ENCODE results near the gene SHC3. TPM values are rescaled to one million over a fixed set of nuclear protein-coding genes. Genes with fewer than 3 reads are reported as not detected.

SHC3 gene
- total and polyA plus RNA-seq, 12 donors = 5.6 to 56.7 (median 20.9) TPM

DNA sequence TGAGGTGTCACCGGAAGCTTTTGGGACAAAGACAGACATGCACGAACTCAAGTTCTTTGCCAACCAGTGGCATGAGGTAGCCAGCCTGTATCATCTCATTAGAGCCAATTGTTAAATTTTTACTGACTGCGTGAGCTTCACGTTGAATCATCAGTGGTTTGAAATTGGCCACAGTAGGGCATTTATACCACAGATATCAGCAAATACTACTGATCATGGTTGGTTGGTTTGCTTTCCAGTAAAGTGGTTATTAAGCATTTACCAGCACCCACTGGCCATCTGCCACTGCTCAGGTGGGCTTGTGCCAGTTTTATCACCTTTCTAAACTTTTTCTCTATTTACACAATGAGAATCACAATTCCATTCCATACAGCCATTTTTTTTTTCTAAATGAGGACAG, 28.4 kb upstream of the SHC3 start:
- Histone ChIP-seq H3K36me3 (replicated peaks in 1 of 2) (no peaks in the 10 kb centered on the region), H3K27me3 (no peaks in the 10 kb centered on the region), H3K4me3 (no peak overlapping the region), H3K27ac (no peak overlapping the region), H3K4me1 (replicated peaks in 1 of 2) (no peaks in the 10 kb centered on the region), H3K9me3 (replicated peaks in 1 of 3) (no peaks in the 10 kb centered on the region)
- 87 to 94% (median 93%) methylated on average over 4 of the region's 4 CpGs for WGBS, 4 donors
- intact Hi-C loops (cut with DNase I) = no loop called here
- TF ChIP-seq, protein P1, sequence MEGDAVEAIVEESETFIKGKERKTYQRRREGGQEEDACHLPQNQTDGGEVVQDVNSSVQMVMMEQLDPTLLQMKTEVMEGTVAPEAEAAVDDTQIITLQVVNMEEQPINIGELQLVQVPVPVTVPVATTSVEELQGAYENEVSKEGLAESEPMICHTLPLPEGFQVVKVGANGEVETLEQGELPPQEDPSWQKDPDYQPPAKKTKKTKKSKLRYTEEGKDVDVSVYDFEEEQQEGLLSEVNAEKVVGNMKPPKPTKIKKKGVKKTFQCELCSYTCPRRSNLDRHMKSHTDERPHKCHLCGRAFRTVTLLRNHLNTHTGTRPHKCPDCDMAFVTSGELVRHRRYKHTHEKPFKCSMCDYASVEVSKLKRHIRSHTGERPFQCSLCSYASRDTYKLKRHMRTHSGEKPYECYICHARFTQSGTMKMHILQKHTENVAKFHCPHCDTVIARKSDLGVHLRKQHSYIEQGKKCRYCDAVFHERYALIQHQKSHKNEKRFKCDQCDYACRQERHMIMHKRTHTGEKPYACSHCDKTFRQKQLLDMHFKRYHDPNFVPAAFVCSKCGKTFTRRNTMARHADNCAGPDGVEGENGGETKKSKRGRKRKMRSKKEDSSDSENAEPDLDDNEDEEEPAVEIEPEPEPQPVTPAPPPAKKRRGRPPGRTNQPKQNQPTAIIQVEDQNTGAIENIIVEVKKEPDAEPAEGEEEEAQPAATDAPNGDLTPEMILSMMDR (IDR thresholded peaks at IDR 0.05) = no peak
- no peak for TF ChIP-seq POLR2A (IDR thresholded peaks at IDR 0.05)
- DNase-seq = no peak

DNA sequence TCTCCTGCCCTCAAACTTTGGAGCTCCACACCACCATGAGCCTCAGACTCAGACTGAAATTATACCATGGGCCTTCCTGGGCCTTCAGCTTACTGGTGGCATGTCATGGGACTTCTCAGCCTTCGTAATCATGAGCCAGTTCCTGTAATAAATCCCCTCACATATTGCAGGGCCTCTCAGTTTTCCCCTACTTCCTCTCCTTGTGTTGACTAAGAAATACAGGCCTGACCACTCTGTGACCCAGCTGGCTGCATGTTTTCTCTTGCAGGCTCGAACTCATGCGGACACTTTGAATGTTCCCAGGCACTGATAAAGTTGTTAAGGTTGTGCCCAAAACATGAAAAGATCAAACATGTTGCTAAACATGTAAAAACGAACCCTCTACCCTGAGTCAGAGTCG, 26.2 kb upstream of the SHC3 start:
- no peaks in the 10 kb centered on the region for H3K4me1 ChIP-seq (replicated peaks in 1 of 2)
- H3K27me3 ChIP-seq = no peaks in the 10 kb centered on the region
- 79 to 82% (median 81%) methylated on average over 5 of the region's 5 CpGs for WGBS, 4 donors
- TF ChIP-seq POLR2A (IDR thresholded peaks at IDR 0.05) = no peak
- TF ChIP-seq, protein P1 (IDR thresholded peaks at IDR 0.05) = no peak
- H3K27ac ChIP-seq = no peak overlapping the region
- H3K9me3 ChIP-seq (replicated peaks in 1 of 3) = no peaks in the 10 kb centered on the region
- no peak overlapping the region for H3K4me3 ChIP-seq
- DNase-seq = no peak
- intact Hi-C loops (cut with DNase I) = no loop called here
- no peaks in the 10 kb centered on the region for H3K36me3 ChIP-seq (replicated peaks in 1 of 2)

DNA sequence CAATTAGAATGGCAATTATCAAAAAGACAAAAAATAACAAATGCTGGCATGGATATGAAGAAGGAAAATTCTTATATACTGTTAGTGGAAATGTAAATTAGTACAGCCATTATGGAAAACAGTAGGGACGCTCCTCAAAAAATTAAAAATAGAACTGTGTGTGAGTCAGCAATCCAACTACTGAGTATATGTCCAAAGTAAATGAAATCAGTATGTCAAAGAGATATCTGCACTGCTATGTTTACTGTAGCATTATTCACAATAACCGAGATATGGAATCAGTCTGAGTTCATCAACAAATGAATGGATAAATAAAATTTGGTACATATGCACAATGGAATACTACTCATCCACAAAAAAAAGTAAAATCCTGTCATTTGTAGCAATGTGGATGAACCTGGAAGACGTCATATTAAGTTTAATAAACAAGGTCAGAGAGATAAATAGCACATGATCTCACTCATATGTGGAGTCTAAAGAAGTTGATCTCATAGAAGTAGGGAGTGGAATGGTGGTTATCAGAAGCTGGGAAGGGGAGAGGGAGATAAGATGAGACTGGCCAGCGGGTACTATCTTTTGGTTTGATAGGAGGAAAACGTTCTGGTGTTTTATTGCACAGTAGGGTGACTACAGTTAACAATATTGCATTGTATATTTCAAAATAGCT, 16.6 kb upstream of the SHC3 start:
- Histone ChIP-seq H3K27me3 (no peaks in the 10 kb centered on the region), H3K36me3 (replicated peaks in 1 of 2) (no peaks in the 10 kb centered on the region), H3K4me1 (replicated peaks in 1 of 2) (no peaks in the 10 kb centered on the region), H3K4me3 (no peak overlapping the region), H3K27ac (no peak overlapping the region), H3K9me3 (replicated peaks in 1 of 3) (peaks cover 0 to 6% (median 0%) of the 10 kb centered on the region in 3 donors)
- intact Hi-C loops (cut with DNase I) = no loop called here
- DNase-seq = no peak
- WGBS, 4 donors = 54 to 71% (median 65%) methylated on average over 5 of the region's 5 CpGs
- no peak for TF ChIP-seq POLR2A (IDR thresholded peaks at IDR 0.05)
- TF ChIP-seq, protein P1 (IDR thresholded peaks at IDR 0.05) = no peak

DNA sequence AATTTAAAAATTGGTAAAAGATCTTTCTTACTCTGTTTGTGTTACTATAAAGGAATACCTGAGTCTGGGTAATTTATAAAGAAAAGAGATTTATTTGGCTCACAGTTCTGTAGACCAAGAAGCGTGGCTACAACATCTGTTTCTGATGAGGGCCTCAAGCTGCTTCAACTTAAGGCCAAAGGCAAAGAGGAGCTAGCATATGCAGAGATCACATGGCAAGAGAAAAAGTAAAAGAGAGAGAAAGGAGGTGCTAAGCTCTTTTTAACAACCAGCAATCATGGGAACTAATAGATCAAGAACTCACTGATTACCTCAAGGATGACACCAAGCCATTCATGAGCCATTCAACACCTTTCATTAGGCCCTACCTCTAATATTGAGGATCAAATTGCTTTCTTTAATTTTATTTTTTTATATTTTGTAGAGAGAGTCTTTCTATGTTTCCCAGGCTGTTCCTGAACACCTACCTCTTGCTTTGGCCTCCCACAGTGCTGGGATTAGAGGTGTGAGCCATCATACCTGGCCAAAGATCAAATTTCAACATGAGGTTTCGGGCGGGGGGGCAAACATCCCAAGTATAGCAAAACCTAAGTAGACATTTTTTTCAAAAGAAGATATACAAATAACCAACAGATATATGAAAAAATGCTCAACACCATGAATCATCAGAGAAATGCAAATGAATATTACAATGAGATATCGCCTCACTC, 16.0 kb upstream of the SHC3 start:
- TF ChIP-seq, protein P1 (IDR thresholded peaks at IDR 0.05) = no peak
- no peak for TF ChIP-seq POLR2A (IDR thresholded peaks at IDR 0.05)
- Histone ChIP-seq H3K27me3 (no peaks in the 10 kb centered on the region), H3K27ac (no peak overlapping the region), H3K36me3 (replicated peaks in 1 of 2) (no peaks in the 10 kb centered on the region), H3K9me3 (replicated peaks in 1 of 3) (peaks cover 0 to 6% (median 0%) of the 10 kb centered on the region in 3 donors), H3K4me3 (no peak overlapping the region), H3K4me1 (replicated peaks in 1 of 2) (no peaks in the 10 kb centered on the region)
- intact Hi-C loops (cut with DNase I) = no loop called here
- 89 to 96% (median 91%) methylated on average over 4 of the region's 4 CpGs for WGBS, 4 donors
- no peak for DNase-seq
